Transverse colon (tissue), 4 donors: Measurements from ENCODE around the gene SLC2A5. TPM values are rescaled to one million over a fixed set of nuclear protein-coding genes. Genes with fewer than 3 reads are reported as not detected.

Experiments used
- DNase-seq: peaks from one replicate; pipeline ENCODE4 v3.0.0-alpha.2; 2019
- H3K27ac ChIP-seq, 4 donors: fragments of 200-600 bp; sonication (generic); 2 replicates each; pipeline ENCODE4 v1.5.1; 2016 to 2018; ENCODE audit warnings: inconsistent platforms in 4 of 4
- H3K27me3 ChIP-seq: fragments of 200-600 bp; sonication (generic); 2 replicates; pipeline ENCODE4 v1.5.1; 2017; ENCODE audit warnings: inconsistent platforms
- H3K36me3 ChIP-seq, 4 donors: fragments of 200-600 bp; sonication (generic); 2 replicates each; pipeline ENCODE4 v1.5.1; 2017 to 2019; ENCODE audit warnings: inconsistent platforms in 4 of 4
- H3K4me1 ChIP-seq, 4 donors: fragments of 200-600 bp; sonication (generic); 2 replicates each; pipeline ENCODE4 v1.5.1; 2017 to 2020; ENCODE audit warnings: inconsistent platforms in 4 of 4
- H3K4me3 ChIP-seq, 4 donors: fragments of 200-600 bp; sonication (generic); 1 replicate in 1 of 4; 2 replicates in 3 of 4; pipeline versions ENCODE4 v1.5.1 to v1.6.1; 2017 to 2019; ENCODE audit warnings: inconsistent platforms in 4 of 4
- H3K9me3 ChIP-seq, 2 donors: fragments of 200-600 bp; sonication (generic); 2 replicates each; pipeline ENCODE4 v1.5.1; 2017 to 2019; ENCODE audit warnings: inconsistent platforms in 2 of 2
- CTCF ChIP-seq, 5 experiments: fragments of 200-600 bp in 3 of 5; fragments of 450-650 bp in 2 of 5; sonication (generic) in 3 of 5; IDR thresholded peaks; 1 replicate in 2 of 5; 2 replicates in 3 of 5; pipeline ENCODE4 v1.5.1; 2016 to 2017; ENCODE audit warnings: antibody characterized with exemption in 5 of 5, inconsistent platforms in 3 of 5, mild to moderate bottlenecking in 2 of 5, moderate library complexity in 1 of 5
- EP300 ChIP-seq: sonication (generic); formaldehyde crosslinking; IDR thresholded peaks from one replicate; pipeline ENCODE4 v1.6.1; 2017; ENCODE audit warnings: antibody characterized with exemption, low read depth
- POLR2A ChIP-seq: fragments of 450-650 bp; IDR thresholded peaks from one replicate; pipeline ENCODE4 v1.6.1; 2016; ENCODE audit warnings: antibody characterized with exemption, mild to moderate bottlenecking, moderate library complexity
- POLR2AphosphoS5 ChIP-seq, 3 donors: sonication (generic); formaldehyde crosslinking; IDR thresholded peaks; one replicate each; pipeline ENCODE4 v1.6.1; 2016; ENCODE audit warnings: antibody characterized with exemption in 3 of 3
- WGBS, 2 donors: methylation state at CpG; one replicate each; pipeline ENCODE4 v1.1.5; 2018; ENCODE audit warnings: low coverage in 1 of 2; 5-methylcytosine and 5-hydroxymethylcytosine counted together
- in situ Hi-C, 4 donors: fragments of 200-750 bp; cut with MboI; loops; one replicate each; pipeline versions ENCODE4 v1.15.0 to v1.15.1; 2017; ENCODE audit warnings: low sequenced_read_pairs in 3 of 4, low pct_ligation_motif_present in 1 of 4, low pct_unique_long_range_greater_than_20kb in 1 of 4
- intact Hi-C: fragments of 100-400 bp; cut with DNase I; formaldehyde crosslinking; loops from one replicate; pipeline ENCODE4 v1.15.1; 2023; ENCODE audit warnings: low total_unique reads
- total RNA-seq, 4 donors: library from RNA; depleted of rRNA; stranded (reverse); fragments of >200 nt; gene quantifications; one replicate each; pipeline ENCODE4 v1.1.0, GENCODE V29; 2016

Gene SLC2A5
- total RNA-seq, 4 donors from 2014 or later: 5.9 to 21.3 (median 13.3) TPM

- H3K27me3 ChIP-seq: peaks cover 6% of the 10 kb centered on the region
- no peaks in the 10 kb centered on the region for H3K9me3 ChIP-seq
- peaks cover 0 to 22% (median 11%) of the 10 kb centered on the region in 4 donors for H3K4me1 ChIP-seq
- H3K4me3 ChIP-seq: no peak overlapping the region
- H3K36me3 ChIP-seq: no peaks in the 10 kb centered on the region
- no peak for TF ChIP-seq POLR2AphosphoS5 (IDR thresholded peaks at IDR 0.05)
- TF ChIP-seq CTCF (IDR thresholded peaks at IDR 0.05): no peak
- TF ChIP-seq EP300: no peak
- TF ChIP-seq POLR2A: no peak
- H3K27ac ChIP-seq: peak overlapping the region in 1 of 4 donors; percentile 74
- intact Hi-C loops (no loop called here), in situ Hi-C loops (no loop called here)
- DNase-seq: no peak
- WGBS, 2 donors: 21 to 25% methylated on average over 3 to 5 of the region's 5 CpGs
Observed at GRCh38 chr1:9086045-9086444, 16.6 kb upstream of the SLC2A5 start.

- H3K4me1 ChIP-seq: peaks cover 0 to 22% (median 11%) of the 10 kb centered on the region in 4 donors
- H3K27me3 ChIP-seq: peaks cover 6% of the 10 kb centered on the region
- H3K4me3 ChIP-seq: no peak overlapping the region
- H3K27ac ChIP-seq: peak overlapping the region in 2 of 4 donors; percentile 8 to 74
- H3K36me3 ChIP-seq: no peaks in the 10 kb centered on the region
- intact Hi-C loops: no loop called here
- DNase-seq: no peak
- WGBS, 2 donors: 80% methylated on average over 7 of the region's 7 CpGs; no CpG with 5 or more reads in 1 of the 2 donors
- no peaks in the 10 kb centered on the region for H3K9me3 ChIP-seq
- in situ Hi-C loops: no loop called here
- TF ChIP-seq POLR2A: no peak
- no peak for TF ChIP-seq CTCF (IDR thresholded peaks at IDR 0.05)
- no peak for TF ChIP-seq POLR2AphosphoS5 (IDR thresholded peaks at IDR 0.05)
- no peak for TF ChIP-seq EP300
Observed at GRCh38 chr1:9085306-9085940, 16.0 kb upstream of the SLC2A5 start.

- in situ Hi-C loops (no loop called here), intact Hi-C loops (no loop called here)
- 81% methylated on average over 8 of the region's 8 CpGs; no CpG with 5 or more reads in 1 of the 2 donors for WGBS, 2 donors
- no peaks in the 10 kb centered on the region for H3K36me3 ChIP-seq
- no peak overlapping the region for H3K4me3 ChIP-seq
- TF ChIP-seq CTCF (IDR thresholded peaks at IDR 0.05): no peak
- peak in 1 of 3 donors; percentile 7 for TF ChIP-seq POLR2AphosphoS5 (IDR thresholded peaks at IDR 0.05)
- no peak for TF ChIP-seq POLR2A
- no peak for TF ChIP-seq EP300
- peaks cover 2 to 22% (median 11%) of the 10 kb centered on the region in 4 donors for H3K4me1 ChIP-seq
- H3K9me3 ChIP-seq: no peaks in the 10 kb centered on the region
- peak overlapping the region in 3 of 4 donors; percentile 8 to 74 (median 39) for H3K27ac ChIP-seq
- no peak for DNase-seq
- peaks cover 6% of the 10 kb centered on the region for H3K27me3 ChIP-seq
Observed at GRCh38 chr1:9084906-9085305, 15.5 kb upstream of the SLC2A5 start.

GRCh38 chr1:9081473-9081872 is 12.0 kb upstream of the SLC2A5 start:
- in situ Hi-C loops: no loop called here
- 89 to 90% methylated on average over 2 to 3 of the region's 3 CpGs for WGBS, 2 donors
- H3K27me3 ChIP-seq: no peaks in the 10 kb centered on the region

More at GRCh38 chr1:9081473-9081872, 12.0 kb upstream of the SLC2A5 start:
- H3K4me1 ChIP-seq: peaks cover 9 to 40% (median 18%) of the 10 kb centered on the region in 4 donors
- H3K9me3 ChIP-seq: no peaks in the 10 kb centered on the region
- H3K4me3 ChIP-seq: no peak overlapping the region
- intact Hi-C loops: no loop called here
- H3K36me3 ChIP-seq: no peaks in the 10 kb centered on the region
- TF ChIP-seq POLR2AphosphoS5 (IDR thresholded peaks at IDR 0.05) (no peak), EP300 (no peak), CTCF (IDR thresholded peaks at IDR 0.05) (no peak), POLR2A (no peak)
- no peak for DNase-seq
- H3K27ac ChIP-seq: no peak overlapping the region
